ENCODE measurements around the gene KLHL25. TPM values are rescaled to one million over a fixed set of nuclear protein-coding genes. Genes with fewer than 3 reads are reported as not detected.

Gene KLHL25
- total and polyA plus RNA-seq, 2 experiments from 2014 or later = 3.7 to 10.0 TPM

DNA sequence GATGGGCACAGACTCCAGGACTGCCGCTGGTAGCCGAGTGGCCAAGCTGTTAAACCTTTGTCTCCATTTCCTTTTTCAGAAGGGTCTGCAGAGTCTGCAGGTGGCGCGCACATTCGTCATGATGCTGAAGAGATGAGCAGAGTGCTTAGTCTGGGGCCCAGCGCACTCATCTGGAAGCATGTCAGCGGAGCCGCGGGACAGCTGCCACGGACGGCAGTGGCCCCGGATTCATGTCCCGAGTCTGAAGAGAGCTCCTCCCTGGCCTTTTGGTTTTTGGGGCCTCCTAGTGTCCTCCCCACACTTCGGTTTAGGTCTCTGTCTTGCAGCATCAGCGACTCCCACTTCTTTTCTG is 42.6 kb downstream of the KLHL25 start:
- Histone ChIP-seq H3K36me3 (replicated peaks; ENCODE audit: insufficient read depth, low read depth) (no peaks in the 10 kb centered on the region), H3K27ac (no peak overlapping the region), H3K27me3 (no peaks in the 10 kb centered on the region), H3K4me3 (no peak overlapping the region), H4K20me1 (ENCODE audit: insufficient read depth, poor library complexity, severe bottlenecking) (no peaks in the 10 kb centered on the region), H3K79me2 (no peaks in the 10 kb centered on the region), H3K9me2 (replicated peaks; ENCODE audit: insufficient read depth) (no peaks in the 10 kb centered on the region), H3K9me3 (ENCODE audit: low read depth) (no peaks in the 10 kb centered on the region), H3K4me2 (no peak overlapping the region), H2AFZ (no peak overlapping the region), H3K4me1 (ENCODE audit: insufficient read depth) (peaks cover 3% of the 10 kb centered on the region)
- no peak for TF ChIP-seq EZH2phosphoT487 (IDR thresholded peaks at IDR 0.05; ENCODE audit: low read depth, severe bottlenecking, unreplicated experiment)
- no peak for TF ChIP-seq EZH2 (IDR thresholded peaks at IDR 0.05; ENCODE audit: borderline replicate concordance)
- TF ChIP-seq, protein P1, sequence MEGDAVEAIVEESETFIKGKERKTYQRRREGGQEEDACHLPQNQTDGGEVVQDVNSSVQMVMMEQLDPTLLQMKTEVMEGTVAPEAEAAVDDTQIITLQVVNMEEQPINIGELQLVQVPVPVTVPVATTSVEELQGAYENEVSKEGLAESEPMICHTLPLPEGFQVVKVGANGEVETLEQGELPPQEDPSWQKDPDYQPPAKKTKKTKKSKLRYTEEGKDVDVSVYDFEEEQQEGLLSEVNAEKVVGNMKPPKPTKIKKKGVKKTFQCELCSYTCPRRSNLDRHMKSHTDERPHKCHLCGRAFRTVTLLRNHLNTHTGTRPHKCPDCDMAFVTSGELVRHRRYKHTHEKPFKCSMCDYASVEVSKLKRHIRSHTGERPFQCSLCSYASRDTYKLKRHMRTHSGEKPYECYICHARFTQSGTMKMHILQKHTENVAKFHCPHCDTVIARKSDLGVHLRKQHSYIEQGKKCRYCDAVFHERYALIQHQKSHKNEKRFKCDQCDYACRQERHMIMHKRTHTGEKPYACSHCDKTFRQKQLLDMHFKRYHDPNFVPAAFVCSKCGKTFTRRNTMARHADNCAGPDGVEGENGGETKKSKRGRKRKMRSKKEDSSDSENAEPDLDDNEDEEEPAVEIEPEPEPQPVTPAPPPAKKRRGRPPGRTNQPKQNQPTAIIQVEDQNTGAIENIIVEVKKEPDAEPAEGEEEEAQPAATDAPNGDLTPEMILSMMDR (IDR thresholded peaks at IDR 0.05; ENCODE audit: poor library complexity) = no peak
- WGBS (ENCODE audit: low lambda C conversion rate, missing lambda C conversion rate) = 84% methylated on average over 15 of the region's 15 CpGs
- DNase-seq (ENCODE audit: low spot score) = no peak

DNA sequence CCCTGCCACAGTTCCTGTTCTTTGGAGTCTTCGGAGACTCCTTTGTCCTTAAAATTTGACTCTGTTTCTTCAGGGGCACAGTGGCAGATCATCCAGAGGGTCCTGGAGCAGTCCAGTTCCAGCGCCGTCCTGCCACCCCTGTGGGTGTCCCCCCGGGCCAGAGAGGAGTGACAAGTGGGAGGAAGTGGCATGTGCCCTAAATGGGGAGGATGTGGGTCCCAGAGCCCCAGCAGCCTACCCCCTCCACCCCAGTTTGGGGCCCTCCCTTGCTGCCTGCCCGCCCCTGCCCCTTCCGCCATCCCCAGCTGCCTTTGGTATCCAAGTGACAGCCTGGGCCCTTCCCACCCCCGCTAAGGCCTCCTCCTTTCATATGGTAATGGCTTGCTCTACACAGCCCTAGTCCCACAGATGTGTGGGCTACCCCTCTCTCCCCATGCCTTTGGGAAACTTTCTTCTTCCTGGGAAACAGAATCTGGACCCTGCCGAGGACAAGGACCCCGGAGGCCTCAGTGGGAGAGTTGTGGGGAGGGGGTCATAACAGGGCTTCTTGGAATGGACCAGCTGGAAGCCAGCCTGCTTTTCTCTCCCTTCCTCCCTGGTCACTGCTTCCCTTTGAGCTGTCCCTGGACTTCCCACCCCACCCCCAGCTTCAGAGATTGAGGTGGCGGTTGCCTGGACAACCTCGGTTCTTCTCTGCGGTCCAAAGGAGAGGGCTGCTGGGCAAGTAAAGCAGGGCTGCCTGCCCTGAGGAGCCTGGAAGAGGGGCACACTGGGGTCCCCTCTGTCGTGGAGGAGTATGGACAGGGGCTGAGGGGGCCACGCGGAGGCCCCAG is 43.2 kb downstream of the KLHL25 start:
- TF ChIP-seq EZH2phosphoT487 (IDR thresholded peaks at IDR 0.05; ENCODE audit: low read depth, severe bottlenecking, unreplicated experiment) (no peak), EZH2 (IDR thresholded peaks at IDR 0.05; ENCODE audit: borderline replicate concordance) (no peak)
- TF ChIP-seq, protein P1 (IDR thresholded peaks at IDR 0.05; ENCODE audit: poor library complexity) = no peak
- H3K27me3 ChIP-seq = no peaks in the 10 kb centered on the region
- H3K9me2 ChIP-seq (replicated peaks; ENCODE audit: insufficient read depth) = no peaks in the 10 kb centered on the region
- no peak overlapping the region for H3K27ac ChIP-seq
- no peak overlapping the region for H3K4me2 ChIP-seq
- 56% methylated on average over 15 of the region's 15 CpGs for WGBS (ENCODE audit: low lambda C conversion rate, missing lambda C conversion rate)
- H3K9me3 ChIP-seq (ENCODE audit: low read depth) = no peaks in the 10 kb centered on the region
- H3K36me3 ChIP-seq (replicated peaks; ENCODE audit: insufficient read depth, low read depth) = no peaks in the 10 kb centered on the region
- no peak overlapping the region for H3K4me3 ChIP-seq
- H4K20me1 ChIP-seq (ENCODE audit: insufficient read depth, poor library complexity, severe bottlenecking) = no peaks in the 10 kb centered on the region
- no peak overlapping the region for H2AFZ ChIP-seq
- no peak for DNase-seq (ENCODE audit: low spot score)
- peaks cover 3% of the 10 kb centered on the region for H3K4me1 ChIP-seq (ENCODE audit: insufficient read depth)
- H3K79me2 ChIP-seq = no peaks in the 10 kb centered on the region

DNA sequence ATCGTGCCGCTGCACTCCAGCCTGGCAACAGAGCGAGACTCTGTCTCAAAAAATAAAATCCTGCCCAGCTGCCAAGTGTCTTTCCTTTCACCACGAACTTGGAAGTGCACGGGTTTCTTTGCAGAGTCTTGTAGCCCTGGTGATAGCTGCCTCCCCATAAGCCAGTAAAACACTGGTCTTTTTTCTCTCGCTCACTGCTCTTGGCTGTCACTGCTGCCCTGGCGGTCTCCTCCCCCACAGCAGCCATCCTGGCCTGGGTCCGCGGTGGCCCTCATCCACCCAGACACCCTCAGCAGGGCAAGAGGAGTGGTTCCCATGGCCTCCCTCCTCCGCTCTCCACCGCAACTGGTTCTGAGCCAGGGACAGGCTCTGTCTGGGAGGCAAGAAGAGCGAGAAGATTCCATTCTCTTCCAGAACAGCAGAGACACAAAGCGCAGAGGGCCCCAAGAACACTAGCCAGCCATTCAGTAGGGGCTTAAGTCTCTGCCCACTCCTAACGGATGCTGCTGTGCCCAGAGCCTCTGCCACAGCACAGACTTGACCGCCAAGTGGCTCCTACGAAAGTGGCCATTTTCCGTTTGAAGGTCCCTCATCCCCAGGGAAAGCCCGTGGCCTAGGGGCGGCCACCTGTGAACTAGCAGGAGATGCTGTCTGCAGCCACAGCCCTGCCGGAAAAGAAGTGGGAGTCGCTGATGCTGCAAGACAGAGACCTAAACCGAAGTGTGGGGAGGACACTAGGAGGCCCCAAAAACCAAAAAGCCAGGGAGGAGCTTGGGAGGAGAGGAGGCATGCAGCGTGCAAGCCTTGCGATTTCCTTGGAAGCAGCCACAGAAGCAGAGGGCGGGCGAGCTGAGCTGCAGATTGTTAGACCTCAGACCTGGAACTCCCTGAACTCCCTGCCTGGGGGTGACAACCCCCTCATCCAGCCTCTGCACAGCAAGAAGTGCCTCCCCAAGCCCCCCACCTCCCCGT is 44.1 kb downstream of the KLHL25 start:
- H3K9me2 ChIP-seq (replicated peaks; ENCODE audit: insufficient read depth) = no peaks in the 10 kb centered on the region
- peaks cover 3% of the 10 kb centered on the region for H3K4me1 ChIP-seq (ENCODE audit: insufficient read depth)
- no peak overlapping the region for H3K27ac ChIP-seq
- DNase-seq (ENCODE audit: low spot score) = no peak
- no peak overlapping the region for H3K4me3 ChIP-seq
- 72% methylated on average over 26 of the region's 27 CpGs for WGBS (ENCODE audit: low lambda C conversion rate, missing lambda C conversion rate)
- H3K27me3 ChIP-seq = no peaks in the 10 kb centered on the region
- H3K79me2 ChIP-seq = no peaks in the 10 kb centered on the region
- TF ChIP-seq, protein P1 (IDR thresholded peaks at IDR 0.05; ENCODE audit: poor library complexity) = no peak
- no peak for TF ChIP-seq EZH2phosphoT487 (IDR thresholded peaks at IDR 0.05; ENCODE audit: low read depth, severe bottlenecking, unreplicated experiment)
- TF ChIP-seq EZH2 (IDR thresholded peaks at IDR 0.05; ENCODE audit: borderline replicate concordance) = no peak
- no peaks in the 10 kb centered on the region for H3K36me3 ChIP-seq (replicated peaks; ENCODE audit: insufficient read depth, low read depth)
- no peak overlapping the region for H3K4me2 ChIP-seq
- H2AFZ ChIP-seq = no peak overlapping the region
- no peaks in the 10 kb centered on the region for H3K9me3 ChIP-seq (ENCODE audit: low read depth)
- no peaks in the 10 kb centered on the region for H4K20me1 ChIP-seq (ENCODE audit: insufficient read depth, poor library complexity, severe bottlenecking)

Data from hepatocyte (in vitro differentiated cells).